ENCODE data around the gene MYO1B. TPM values are rescaled to one million over a fixed set of nuclear protein-coding genes. Genes with fewer than 3 reads are reported as not detected.
"Not testable (repeated sequence)": the region's sequence is repeated elsewhere in the genome, so short reads cannot be mapped to it uniquely, and the experiment has no call there.

MYO1B gene
- total RNA-seq, 2 donors from 2014 or later, result 11.6 to 14.7 TPM

DNA sequence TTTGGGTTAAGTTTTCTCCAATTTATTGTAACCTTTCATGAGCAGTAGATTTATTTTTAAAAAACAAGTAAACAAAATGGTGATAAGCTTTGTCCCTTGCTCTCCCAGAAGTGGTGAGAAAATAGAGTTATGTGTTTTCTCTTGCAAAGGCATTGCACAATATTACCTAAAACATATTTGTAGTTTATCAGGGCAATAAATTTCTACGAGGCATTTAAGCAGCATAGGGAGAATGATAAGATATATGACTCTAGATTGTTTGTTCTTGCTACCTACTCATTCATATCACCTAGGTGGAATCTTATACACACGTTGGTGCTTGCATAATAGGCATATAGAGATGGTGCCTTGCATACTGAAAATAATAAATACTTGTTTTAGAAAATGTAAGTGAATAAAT, 201.7 kb downstream of the MYO1B start:
- Histone ChIP-seq H3K9me3 (no peaks in the 10 kb centered on the region), H3K4me1 (no peaks in the 10 kb centered on the region), H3K27me3 (no peaks in the 10 kb centered on the region), H3K27ac (no peak overlapping the region), H3K36me3 (no peaks in the 10 kb centered on the region), H3K4me3 (no peak overlapping the region)
- DNase-seq (ENCODE audit: low spot score), result no peak
- TF ChIP-seq, protein P1, sequence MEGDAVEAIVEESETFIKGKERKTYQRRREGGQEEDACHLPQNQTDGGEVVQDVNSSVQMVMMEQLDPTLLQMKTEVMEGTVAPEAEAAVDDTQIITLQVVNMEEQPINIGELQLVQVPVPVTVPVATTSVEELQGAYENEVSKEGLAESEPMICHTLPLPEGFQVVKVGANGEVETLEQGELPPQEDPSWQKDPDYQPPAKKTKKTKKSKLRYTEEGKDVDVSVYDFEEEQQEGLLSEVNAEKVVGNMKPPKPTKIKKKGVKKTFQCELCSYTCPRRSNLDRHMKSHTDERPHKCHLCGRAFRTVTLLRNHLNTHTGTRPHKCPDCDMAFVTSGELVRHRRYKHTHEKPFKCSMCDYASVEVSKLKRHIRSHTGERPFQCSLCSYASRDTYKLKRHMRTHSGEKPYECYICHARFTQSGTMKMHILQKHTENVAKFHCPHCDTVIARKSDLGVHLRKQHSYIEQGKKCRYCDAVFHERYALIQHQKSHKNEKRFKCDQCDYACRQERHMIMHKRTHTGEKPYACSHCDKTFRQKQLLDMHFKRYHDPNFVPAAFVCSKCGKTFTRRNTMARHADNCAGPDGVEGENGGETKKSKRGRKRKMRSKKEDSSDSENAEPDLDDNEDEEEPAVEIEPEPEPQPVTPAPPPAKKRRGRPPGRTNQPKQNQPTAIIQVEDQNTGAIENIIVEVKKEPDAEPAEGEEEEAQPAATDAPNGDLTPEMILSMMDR (IDR thresholded peaks at IDR 0.05), result no peak

DNA sequence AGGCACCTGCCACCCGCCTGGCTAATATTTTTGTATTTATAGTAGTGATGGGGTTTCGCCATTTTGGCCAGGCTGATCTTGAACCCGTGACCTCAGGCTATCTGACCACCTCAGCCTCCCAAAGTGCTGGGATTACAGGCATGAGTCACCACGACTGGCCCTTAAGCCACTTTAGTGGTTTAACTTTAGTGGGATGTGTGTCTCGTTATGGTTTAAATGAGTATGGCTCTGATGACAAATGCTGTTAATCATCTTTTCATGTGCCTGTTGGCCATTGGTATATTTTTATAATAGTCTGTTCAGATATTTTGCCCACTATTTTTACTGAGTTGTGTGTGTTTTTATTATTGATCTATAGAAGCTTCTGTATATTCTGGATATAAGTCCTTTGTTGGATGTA, 205.9 kb downstream of the MYO1B start:
- DNase-seq (ENCODE audit: low spot score), result no peak
- TF ChIP-seq, protein P1 (IDR thresholded peaks at IDR 0.05), result no peak
- no peaks in the 10 kb centered on the region for H3K4me1 ChIP-seq
- H3K27me3 ChIP-seq, result no peaks in the 10 kb centered on the region
- H3K36me3 ChIP-seq, result no peaks in the 10 kb centered on the region
- no peak overlapping the region for H3K27ac ChIP-seq
- H3K4me3 ChIP-seq, result no peak overlapping the region
- H3K9me3 ChIP-seq, result no peaks in the 10 kb centered on the region

DNA sequence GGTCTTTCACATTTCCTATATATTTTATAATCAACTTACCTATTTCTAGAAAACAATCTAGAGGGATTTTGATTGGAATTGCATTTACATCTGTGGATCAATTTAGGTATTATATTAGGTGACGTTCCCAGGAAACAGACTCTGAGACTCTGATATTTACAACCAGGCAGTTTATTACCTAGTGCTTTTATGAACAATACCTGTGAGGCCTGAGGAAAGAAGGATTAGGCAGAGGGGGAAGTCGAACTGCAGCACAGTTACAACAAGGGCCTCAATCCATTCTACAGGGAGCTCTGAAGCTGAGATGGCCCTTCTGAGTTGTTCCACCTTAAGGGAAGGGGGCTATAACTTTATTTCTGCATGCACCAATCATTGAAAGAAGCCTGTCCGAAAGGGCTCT, 206.9 kb downstream of the MYO1B start:
- H3K27ac ChIP-seq, result no peak overlapping the region
- H3K27me3 ChIP-seq, result no peaks in the 10 kb centered on the region
- H3K36me3 ChIP-seq, result no peaks in the 10 kb centered on the region
- TF ChIP-seq, protein P1 (IDR thresholded peaks at IDR 0.05), result no peak
- no peaks in the 10 kb centered on the region for H3K9me3 ChIP-seq
- no peak for DNase-seq (ENCODE audit: low spot score)
- no peak overlapping the region for H3K4me3 ChIP-seq
- H3K4me1 ChIP-seq, result no peaks in the 10 kb centered on the region

DNA sequence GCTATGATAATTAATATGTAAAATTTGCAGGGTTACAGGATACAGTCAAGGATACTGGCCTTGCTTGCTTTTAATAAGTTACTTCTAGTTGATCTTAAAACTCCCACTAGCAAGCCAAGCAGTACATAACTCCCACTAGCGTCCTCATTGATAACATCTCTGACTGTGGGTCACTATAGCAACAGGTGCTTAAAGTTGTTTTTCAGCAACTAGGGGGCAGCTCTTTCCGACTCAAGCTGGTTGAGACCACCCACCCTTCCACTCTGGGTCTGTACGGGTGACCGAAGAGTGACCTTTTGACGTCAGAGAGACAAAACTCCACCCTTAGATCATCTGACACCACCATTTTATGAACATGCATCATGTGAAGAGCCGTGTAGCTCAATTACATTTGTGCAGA, 208.6 kb downstream of the MYO1B start:
- H3K27ac ChIP-seq, result no peak overlapping the region
- no peaks in the 10 kb centered on the region for H3K27me3 ChIP-seq
- no peak for DNase-seq (ENCODE audit: low spot score)
- peaks cover 0 to 4% of the 10 kb centered on the region in 2 donors for H3K9me3 ChIP-seq
- no peaks in the 10 kb centered on the region for H3K4me1 ChIP-seq
- H3K36me3 ChIP-seq, result no peaks in the 10 kb centered on the region
- TF ChIP-seq, protein P1 (IDR thresholded peaks at IDR 0.05), result no peak
- no peak overlapping the region for H3K4me3 ChIP-seq

DNA sequence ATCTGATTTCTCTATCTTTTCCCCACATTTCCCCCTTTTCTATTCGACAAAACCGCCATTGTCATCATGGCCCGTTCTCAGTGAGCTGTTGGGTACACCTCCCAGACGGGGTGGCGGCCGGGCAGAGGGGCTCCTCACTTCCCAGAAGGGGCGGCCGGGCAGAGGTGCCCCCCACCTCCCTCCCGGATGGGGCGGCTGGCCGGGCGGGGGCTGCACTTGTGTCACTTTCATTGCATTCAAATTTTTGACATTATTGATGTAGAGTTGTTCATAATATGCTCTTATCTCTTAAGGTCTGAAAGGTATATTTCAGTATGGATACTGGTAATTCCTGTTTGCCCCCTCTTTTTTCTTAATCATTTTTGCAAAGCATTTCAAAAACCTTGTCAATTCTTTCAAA, 211.3 kb downstream of the MYO1B start:
- not testable (repeated sequence) for H3K9me3 ChIP-seq; DNase-seq (ENCODE audit: low spot score); H3K4me1 ChIP-seq; H3K27ac ChIP-seq; H3K27me3 ChIP-seq; H3K36me3 ChIP-seq; H3K4me3 ChIP-seq

DNA sequence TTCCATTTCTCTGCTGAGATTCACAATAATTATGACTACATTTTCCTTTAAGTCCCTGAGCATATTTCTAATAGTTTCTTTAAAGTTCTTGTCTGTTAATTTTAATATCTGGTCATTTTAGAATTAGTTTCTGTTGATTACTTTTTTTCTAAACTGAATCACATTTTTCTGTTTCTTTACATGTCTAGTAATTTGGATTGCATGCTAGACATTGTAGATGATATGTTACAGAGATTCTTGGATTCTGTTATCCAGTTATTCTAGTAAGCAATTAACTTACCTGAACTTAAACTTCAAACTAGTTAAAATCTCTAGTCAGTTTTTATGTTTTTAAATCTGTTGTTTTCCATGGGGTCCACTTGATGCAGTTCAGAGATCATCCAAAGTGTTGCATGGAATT, 214.0 kb downstream of the MYO1B start:
- Histone ChIP-seq H3K27ac (no peak overlapping the region), H3K4me1 (no peaks in the 10 kb centered on the region), H3K4me3 (no peak overlapping the region), H3K9me3 (peaks cover 0 to 10% of the 10 kb centered on the region in 2 donors), H3K27me3 (no peaks in the 10 kb centered on the region), H3K36me3 (no peaks in the 10 kb centered on the region)
- DNase-seq (ENCODE audit: low spot score), result no peak
- TF ChIP-seq, protein P1 (IDR thresholded peaks at IDR 0.05), result no peak

Measured in right atrium auricular region (tissue), 2 donors.